GM19239 (cell line): ENCODE results near the gene RYR1.

ENCODE experiments used
- DNase-seq: peaks from one replicate; pipeline ENCODE4 v3.0.0; 2011; ENCODE audit warnings: low spot score; ENCODE audit not compliant: insufficient read length
- FAIRE-seq: peaks from 2 replicates; lab custom pipeline; 2011; peaks lifted over from hg19 to GRCh38; lab: Jason Lieb, UNC

RYR1 gene

GRCh38 chr19:38433268-38433733, at the start of gene RYR1:
Gene RYR1, plus strand, starts transcription at chr19:38433691. Its CDS starts 139 bp downstream, at chr19:38433830.
- peak; percentile 65 for DNase-seq
- peak; percentile 73 for FAIRE-seq

DNA sequence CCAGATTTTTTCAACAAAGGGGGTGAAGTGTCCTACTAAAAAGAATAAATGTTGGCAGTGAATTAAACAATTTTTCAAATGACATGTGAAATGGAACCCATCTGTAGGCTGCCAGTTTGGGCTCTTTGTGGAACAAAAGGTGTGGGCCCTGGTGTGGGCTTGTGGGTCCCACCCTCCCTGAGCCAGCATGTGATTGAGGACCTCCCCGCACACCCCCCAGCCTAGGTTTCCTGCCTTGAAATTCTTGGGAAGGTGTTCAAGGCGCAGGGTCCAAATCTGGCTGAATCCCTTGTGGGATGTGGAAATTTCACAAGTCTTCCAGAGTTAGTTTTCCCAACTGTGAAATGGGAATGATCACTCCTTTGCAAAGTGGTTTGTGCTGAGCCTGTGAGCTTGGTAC, 49.7 kb upstream of the RYR1 start:
- FAIRE-seq (no peak), DNase-seq (no peak)

DNA sequence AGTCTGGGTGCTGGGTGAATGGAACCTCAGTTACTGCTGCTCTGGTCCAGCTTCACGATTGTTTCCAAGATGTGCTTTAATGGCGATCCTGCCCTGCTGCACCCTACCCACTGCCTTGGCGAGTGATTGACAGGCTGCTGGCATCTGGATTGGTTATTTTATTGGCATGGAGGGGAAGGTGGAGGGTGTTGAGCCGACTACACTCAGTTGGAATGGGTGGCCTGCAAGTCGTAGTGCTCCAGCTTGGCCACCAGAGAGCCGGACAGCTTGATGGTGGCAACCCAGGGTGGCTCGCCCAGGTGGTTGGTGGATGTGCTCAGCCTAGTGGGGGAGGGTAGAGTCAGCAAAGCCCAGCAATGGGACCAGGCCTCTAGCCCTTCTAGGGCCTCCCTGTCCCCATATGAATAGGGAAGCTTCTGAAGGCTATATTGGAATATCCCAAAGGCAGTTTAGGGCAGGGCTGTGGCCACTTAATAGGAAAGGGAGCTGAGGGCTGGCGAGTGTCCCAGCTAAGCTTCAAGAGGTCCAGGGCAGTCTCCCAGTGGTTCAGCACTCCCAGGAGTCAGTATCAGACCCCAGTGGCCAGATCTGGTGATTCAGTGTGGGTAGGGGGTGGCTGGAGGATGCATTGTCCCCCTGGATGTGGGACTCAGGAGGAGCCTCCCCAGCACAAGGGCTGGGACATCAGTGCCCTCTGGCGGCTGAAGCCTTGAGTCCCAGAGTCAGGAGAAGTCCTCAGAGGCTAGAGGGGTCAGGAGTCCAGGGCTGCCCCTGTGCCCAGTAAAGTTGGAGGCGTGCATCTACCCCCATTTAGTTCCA, 49.1 kb upstream of the RYR1 start:
- no peak for FAIRE-seq
- no peak for DNase-seq

DNA sequence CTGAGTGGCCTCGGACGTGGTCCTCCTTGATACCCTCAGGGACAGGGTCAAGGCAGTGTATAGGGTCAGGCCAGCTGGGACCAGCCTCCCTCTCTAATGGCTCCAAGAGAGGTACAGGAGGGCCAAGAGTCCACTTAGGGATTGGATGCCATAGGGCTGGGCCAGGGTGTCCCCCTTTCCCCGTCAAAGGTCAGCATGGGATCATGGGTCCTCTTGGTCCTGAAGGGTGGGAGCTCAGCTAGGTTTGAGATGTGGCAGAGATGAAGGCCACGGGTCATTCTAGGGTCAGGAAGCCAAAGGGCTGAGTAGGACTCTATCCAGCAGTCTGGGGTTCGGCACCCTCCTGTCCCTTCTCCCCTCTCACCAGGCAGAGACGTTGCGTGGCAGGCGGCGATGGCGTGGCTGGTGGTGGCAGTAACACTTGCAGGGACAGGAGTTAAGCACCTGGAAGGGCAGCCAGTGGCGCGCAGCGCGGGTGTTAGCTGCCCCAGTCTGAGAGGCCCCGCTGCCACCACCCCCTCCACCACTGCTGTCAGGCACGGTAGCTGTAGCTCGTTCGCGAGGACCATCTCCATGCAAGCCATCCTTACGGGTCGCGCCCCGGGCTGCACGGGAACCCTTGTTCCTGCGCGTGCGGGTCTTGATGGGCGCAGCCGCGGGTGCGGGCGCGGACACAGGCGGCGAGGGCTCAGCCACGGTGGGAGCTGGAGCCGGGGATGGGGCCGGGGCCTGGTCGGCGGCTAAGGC, 48.3 kb upstream of the RYR1 start:
- no peak for DNase-seq
- no peak for FAIRE-seq

GRCh38 chr19:38385804-38386257, 47.7 kb upstream of the RYR1 start:
- DNase-seq (no peak), FAIRE-seq (no peak)

DNA sequence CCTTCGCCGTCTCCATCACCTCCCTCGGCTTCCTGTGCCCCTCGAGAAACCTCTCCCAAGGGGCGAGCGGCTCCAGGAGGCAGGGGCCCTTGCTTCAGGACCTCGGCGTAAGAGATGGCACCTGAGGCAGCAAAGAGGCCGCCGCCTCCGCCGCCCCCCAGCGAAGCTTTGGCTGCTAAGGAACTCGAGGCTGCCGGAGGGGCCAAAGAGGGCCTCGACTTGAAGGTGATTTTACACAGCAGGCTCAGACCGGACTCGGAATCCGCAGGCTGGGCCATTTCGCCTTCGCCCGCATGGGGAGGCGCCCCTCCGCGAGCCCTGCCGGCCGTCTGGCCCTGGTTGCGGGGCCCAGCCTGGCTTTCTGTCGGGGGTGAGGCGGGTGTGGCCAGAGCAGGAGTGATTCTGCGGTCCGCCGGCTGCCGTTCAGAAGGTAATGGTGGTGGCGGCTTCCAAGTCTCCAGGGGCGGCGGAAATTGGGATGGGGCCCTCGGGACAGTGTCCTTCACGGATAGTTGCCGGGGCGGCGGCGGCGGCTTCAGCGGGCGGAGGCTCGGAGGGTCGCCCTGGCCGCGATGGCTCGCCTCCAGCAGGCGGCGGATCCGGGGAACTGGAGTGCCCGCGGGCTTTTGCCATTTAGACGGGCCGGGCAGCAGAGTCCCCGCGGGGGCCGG, 47.1 kb upstream of the RYR1 start:
- FAIRE-seq = no peak
- DNase-seq = no peak

GRCh38 chr19:38386971-38387549, 46.4 kb upstream of the RYR1 start:
- DNase-seq = no peak
- no peak for FAIRE-seq

DNA sequence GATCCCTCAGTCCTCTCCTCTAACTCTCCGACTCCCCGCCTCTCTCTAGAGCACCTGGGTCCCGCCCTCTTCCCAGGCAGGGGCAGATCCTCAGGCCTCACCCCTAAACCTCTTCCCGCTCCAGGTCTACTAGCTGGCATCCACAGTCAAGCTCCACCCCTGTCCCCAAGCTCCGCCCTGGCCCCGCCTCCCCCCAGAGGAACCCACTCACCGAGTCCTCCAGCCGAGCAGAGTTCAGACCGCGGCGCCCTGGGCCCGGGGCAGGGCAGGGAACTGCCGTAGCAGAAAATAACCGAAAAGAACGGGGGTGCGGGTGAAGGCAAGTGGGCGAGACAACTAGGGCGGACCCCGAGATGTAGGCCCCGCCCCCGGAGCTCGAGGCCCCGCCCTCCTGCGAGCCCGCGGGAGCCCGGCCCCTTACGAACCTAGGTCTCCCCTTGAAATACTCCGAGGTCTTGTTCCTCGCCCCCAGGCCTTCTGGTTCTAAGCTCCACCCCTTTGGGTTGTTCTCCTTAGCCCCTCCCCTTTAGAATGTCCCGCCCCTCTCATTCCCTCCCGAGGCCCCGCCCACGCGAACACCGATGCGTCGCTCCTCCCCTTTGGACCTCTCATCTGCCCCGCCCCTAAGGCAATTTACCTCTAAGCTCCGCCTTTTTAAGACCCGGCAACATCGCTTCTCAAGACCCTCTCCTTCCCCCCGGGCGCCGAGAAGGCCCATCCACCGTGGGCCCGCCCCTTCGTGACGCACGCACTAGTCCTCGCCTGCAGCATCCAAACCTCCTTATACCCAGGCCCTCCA, 45.7 kb upstream of the RYR1 start, which contains the start of gene GGN:
Gene GGN, minus strand, starts transcription at position 485 of the 799 bp plus-strand sequence. CDS start 773 bp downstream, outside the sequence.
- FAIRE-seq (peak; percentile 91), DNase-seq (peak; percentile 93)

DNA sequence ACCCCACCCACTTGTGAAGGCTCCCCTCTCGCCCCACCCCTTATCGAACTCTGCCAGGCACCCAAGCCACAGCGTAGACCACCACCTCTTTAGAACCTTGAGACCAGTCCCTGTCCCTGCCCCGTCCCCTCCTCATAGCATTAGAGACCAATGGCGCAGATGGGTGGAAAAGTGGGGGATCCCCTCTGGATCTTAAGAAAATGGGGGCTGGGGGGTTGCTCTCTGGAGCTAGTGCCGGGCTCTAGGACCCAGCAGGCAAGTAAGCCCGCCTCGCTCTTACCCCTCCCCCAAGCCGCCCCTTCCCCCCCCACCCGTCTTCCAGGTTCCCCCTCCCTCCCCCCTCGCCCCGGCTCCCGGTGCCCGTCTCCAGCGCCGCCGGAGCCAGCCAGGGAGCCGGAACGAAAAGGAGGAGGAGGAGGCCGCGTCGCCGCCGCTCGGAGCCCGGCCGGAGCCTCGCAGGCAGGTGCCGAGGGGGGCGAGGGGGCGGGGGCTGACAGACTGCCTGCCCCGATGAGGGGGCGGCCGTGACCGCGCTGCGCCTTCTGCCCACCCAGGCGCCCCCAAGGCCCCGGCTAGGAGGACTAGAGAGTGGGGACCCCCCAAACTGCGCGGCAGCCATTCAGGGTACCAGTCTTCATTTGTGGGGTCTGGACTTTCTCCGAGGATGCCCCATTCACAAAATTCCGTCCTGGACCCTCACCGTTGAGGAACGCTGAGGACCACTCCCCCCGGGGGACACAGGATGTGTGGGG, 45.0 kb upstream of the RYR1 start, which contains the start of gene SPRED3:
Gene SPRED3, plus strand, starts transcription at position 349 of the 752 bp plus-strand sequence. CDS start 1,606 bp downstream, outside the sequence.
- no peak for FAIRE-seq
- no peak for DNase-seq

DNA sequence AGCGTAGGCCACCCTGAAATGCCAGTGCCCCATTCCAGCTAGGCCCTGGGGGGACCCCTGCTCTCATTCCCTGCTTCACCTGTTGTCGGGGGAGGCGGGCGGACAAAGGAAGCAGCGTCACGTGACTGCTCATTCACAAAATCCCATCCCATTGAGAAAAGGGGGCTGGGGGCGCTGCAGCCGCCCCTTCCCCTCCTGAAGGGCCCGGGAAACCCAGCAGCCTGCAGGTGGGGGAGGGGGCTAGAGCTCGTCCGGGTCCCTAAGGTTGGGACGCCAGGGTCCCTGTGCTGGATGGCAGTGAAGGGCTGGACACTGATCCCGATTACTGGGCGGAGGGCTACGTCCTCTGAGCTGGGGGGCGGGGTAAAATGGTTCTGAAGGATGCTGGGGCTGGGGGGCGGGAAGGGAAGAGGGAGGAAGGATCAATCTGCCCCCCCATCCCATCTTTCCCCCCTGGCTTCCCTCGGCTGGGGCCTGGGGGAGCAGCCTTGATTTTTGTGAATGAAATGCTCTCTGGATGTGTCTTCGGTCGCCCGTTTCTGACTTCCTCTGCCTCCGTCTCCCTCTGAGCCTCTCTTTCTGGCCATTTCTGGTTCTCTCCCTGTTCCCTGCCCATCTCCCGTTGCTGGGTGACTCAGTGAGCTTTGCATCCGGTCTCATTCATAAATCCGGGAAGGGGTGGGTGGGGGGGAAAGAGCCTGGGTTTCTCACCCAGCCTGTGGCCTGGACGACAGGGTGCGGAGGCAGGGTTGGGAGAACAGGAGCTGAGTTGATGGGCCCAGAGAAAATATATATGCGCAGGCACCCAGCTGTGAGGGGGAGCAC, 44.2 kb upstream of the RYR1 start:
- FAIRE-seq = no peak
- no peak for DNase-seq

DNA sequence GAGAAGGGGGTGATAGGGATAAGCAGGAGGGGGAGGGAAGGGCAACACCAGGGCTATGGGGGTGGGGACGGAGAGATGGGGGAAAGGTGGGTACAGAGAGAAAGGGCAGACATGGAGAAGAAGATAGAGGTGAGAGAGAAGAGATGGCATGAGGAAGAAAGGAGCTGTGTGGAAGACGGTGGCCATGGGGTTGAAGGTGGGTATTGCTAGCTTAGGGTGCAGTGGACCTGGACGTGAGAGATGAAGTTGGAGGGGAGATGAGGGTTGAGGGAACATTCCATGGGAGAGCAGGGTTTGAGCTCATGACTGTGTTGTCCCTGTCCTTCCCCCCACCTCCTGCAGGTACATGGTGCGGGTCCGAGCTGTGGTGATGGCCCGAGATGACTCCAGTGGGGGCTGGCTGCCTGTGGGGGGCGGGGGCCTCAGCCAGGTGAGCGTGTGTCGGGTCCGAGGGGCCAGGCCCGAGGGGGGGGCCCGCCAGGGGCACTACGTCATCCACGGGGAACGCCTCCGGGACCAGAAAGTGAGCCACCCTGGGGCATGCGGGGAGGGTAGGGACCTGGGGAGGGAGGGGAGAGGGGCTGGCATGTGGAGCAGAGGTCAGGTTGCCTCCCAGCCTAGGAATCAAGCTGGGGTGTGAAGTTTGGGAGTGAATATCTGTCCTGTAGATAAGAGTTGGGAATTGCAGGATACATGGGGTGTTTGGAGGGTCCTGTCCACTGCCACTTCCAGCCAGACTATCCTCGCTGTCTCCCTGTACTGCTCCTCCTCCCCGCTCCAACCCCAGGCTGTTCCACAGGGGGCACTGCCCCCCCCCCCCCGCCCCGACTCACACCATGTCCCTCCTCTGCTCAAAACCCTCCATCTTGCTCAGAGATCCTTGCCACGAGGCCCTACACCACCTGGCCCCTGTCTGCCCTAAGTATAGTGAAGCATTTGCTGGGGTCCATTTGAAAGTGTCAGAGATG, 43.2 kb upstream of the RYR1 start:
- no peak for DNase-seq
- no peak for FAIRE-seq

GRCh38 chr19:38391911-38392464, 41.5 kb upstream of the RYR1 start:
- FAIRE-seq (no peak), DNase-seq (no peak)

- FAIRE-seq (no peak), DNase-seq (no peak)
Measured at GRCh38 chr19:38392707-38393308, 40.7 kb upstream of the RYR1 start.

DNA sequence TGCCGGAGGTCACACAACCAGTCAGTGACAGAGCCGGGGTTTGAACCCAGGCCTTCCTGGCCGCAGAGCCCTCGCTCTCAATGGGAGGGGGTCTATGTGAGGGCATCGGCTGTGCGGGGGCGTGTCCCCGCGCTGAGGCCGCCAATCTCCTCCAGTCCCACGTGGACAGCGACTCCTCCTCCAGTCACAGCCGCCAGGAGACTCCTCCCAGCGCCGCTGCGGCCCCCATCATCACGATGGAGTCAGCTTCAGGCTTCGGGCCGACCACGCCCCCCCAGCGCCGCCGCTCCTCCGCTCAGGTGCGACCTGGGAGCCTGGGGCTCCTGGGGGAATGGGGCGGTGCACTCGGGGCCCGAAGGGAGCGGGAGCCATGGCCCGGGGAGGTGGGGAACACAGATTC, 39.0 kb upstream of the RYR1 start:
- no peak for FAIRE-seq
- no peak for DNase-seq

DNA sequence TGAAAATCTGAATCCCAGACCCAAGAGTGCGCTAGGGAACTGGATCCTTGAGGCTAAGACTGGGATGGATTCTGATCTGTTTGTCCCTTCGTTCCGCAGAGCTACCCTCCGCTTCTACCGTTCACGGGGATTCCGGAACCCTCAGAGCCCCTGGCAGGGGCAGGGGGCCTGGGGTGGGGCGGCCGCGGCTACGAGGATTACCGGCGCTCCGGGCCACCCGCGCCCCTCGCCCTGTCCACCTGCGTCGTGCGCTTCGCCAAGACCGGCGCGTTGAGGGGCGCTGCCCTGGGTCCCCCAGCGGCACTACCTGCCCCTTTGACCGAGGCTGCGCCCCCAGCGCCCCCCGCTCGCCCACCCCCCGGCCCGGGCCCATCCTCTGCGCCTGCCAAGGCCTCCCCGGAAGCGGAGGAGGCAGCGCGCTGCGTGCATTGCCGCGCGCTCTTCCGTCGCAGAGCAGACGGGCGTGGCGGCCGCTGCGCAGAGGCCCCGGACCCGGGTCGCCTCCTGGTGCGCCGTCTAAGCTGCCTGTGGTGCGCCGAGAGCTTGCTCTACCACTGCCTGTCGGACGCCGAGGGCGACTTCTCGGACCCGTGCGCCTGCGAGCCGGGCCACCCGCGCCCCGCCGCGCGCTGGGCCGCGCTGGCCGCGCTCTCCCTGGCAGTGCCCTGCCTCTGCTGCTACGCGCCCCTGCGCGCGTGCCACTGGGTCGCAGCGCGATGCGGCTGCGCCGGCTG, 37.9 kb upstream of the RYR1 start:
- FAIRE-seq (no peak), DNase-seq (no peak)
